Neuronal stem cell (in vitro differentiated cells): ENCODE measurements around the gene SMIM43.

Source experiments
- DNase-seq: peaks from one replicate; pipeline ENCODE4 v3.0.0-alpha.2; 2013; ENCODE audit warnings: low spot score
- H2AFZ ChIP-seq: one replicate; pipeline ENCODE4 v1.6.1; 2013; ENCODE audit warnings: mild to moderate bottlenecking, low read length, inconsistent platforms
- H2AK5ac ChIP-seq: 2 replicates; pipeline ENCODE4 v1.6.1; 2013; ENCODE audit warnings: low read depth, mild to moderate bottlenecking, inconsistent platforms, low read length, moderate library complexity, mixed read lengths
- H2BK120ac ChIP-seq: 2 replicates; pipeline ENCODE4 v1.6.1; 2013; ENCODE audit warnings: low read depth, mild to moderate bottlenecking, inconsistent platforms, low read length, moderate library complexity, mixed read lengths
- H2BK12ac ChIP-seq: one replicate; pipeline ENCODE4 v1.6.1; 2013; ENCODE audit warnings: low read length, inconsistent platforms
- H2BK15ac ChIP-seq: 2 replicates; pipeline ENCODE4 v1.6.1; 2013; ENCODE audit warnings: mild to moderate bottlenecking, low read length, inconsistent platforms, mixed read lengths
- H2BK5ac ChIP-seq: one replicate; pipeline ENCODE4 v1.6.1; 2013; ENCODE audit warnings: inconsistent platforms, mild to moderate bottlenecking, low read length, moderate library complexity
- H3K14ac ChIP-seq: one replicate; pipeline ENCODE4 v1.6.1; 2013; ENCODE audit warnings: low read length, inconsistent platforms
- H3K18ac ChIP-seq: 2 replicates; pipeline ENCODE4 v1.6.1; 2013; ENCODE audit warnings: low read length, inconsistent platforms
- H3K23ac ChIP-seq: 2 replicates; pipeline ENCODE4 v1.6.1; 2013; ENCODE audit warnings: low read depth, mild to moderate bottlenecking, mixed read lengths, low read length, inconsistent platforms; ENCODE audit not compliant: poor library complexity
- H3K27ac ChIP-seq: replicated peaks from 3 replicates; pipeline ENCODE4 v1.5.1; 2013; ENCODE audit warnings: low read length, inconsistent platforms
- H3K27me3 ChIP-seq, 3 experiments: 2 replicates each; pipeline ENCODE4 v1.6.1; 2013; ENCODE audit warnings: low read length in 3 of 3, mild to moderate bottlenecking in 2 of 3, inconsistent platforms in 1 of 3, low read depth in 1 of 3, mixed read lengths in 1 of 3, moderate library complexity in 1 of 3; ENCODE audit not compliant: control insufficient read depth in 3 of 3, insufficient read depth in 3 of 3
- H3K36me3 ChIP-seq, 2 donors: replicated peaks in 1 of 2; 2 replicates each; pipeline ENCODE4 v1.6.1; 2013; ENCODE audit warnings: low read length in 2 of 2; ENCODE audit not compliant: control insufficient read depth in 2 of 2, insufficient read depth in 2 of 2
- H3K4ac ChIP-seq: 2 replicates; pipeline ENCODE4 v1.6.1; 2013; ENCODE audit warnings: inconsistent platforms, mild to moderate bottlenecking, low read length, moderate library complexity
- H3K4me1 ChIP-seq, 2 donors: 1 replicate in 1 of 2; 2 replicates in 1 of 2; pipeline ENCODE4 v1.6.1; 2013; ENCODE audit warnings: low read length in 2 of 2, low read depth in 1 of 2; ENCODE audit not compliant: control insufficient read depth in 2 of 2, insufficient read depth in 1 of 2
- H3K4me2 ChIP-seq: one replicate; pipeline ENCODE4 v1.6.1; 2013; ENCODE audit warnings: mild to moderate bottlenecking, low read length, inconsistent platforms; ENCODE audit not compliant: insufficient read depth, poor library complexity, severe bottlenecking
- H3K4me3 ChIP-seq, 2 donors: 2 replicates each; pipeline ENCODE4 v1.5.1; 2013; ENCODE audit warnings: low read length in 2 of 2, mild to moderate bottlenecking in 2 of 2, inconsistent platforms in 1 of 2, moderate library complexity in 1 of 2
- H3K79me1 ChIP-seq: one replicate; pipeline ENCODE4 v1.6.1; 2013; ENCODE audit warnings: low read depth, mild to moderate bottlenecking, inconsistent platforms, low read length, moderate library complexity
- H3K9ac ChIP-seq: one replicate; pipeline ENCODE4 v1.6.1; 2013; ENCODE audit warnings: mild to moderate bottlenecking, low read depth, low read length, inconsistent platforms; ENCODE audit not compliant: poor library complexity
- H3K9me3 ChIP-seq, 2 donors: replicated peaks in 1 of 2; 2 replicates each; pipeline versions ENCODE3 to v1.6.1; 2013; ENCODE audit warnings: low read length in 2 of 2, mild to moderate bottlenecking in 2 of 2, inconsistent platforms in 1 of 2, low read depth in 1 of 2, mixed read lengths in 1 of 2, moderate library complexity in 1 of 2; ENCODE audit not compliant: control insufficient read depth in 2 of 2, insufficient read depth in 1 of 2
- H4K8ac ChIP-seq: one replicate; pipeline ENCODE4 v1.6.1; 2013; ENCODE audit warnings: low read depth, mild to moderate bottlenecking, inconsistent platforms, low read length, moderate library complexity
- H4K91ac ChIP-seq: one replicate; pipeline ENCODE4 v1.6.1; 2013; ENCODE audit warnings: low read length, low read depth, mild to moderate bottlenecking, inconsistent platforms; ENCODE audit not compliant: poor library complexity
- WGBS, 2 donors: extraction: QIAGEN DNeasy Blood & Tissue Kit; methylation state at CpG; one replicate each; pipeline ENCODE4 v1.1.7; 2013; ENCODE audit warnings: missing lambda C conversion rate in 2 of 2, mixed read lengths in 1 of 2; ENCODE audit not compliant: insufficient read length in 2 of 2, insufficient replicate concordance in 1 of 2; ENCODE audit errors: extremely low coverage in 2 of 2; 5-methylcytosine and 5-hydroxymethylcytosine counted together

SMIM43 gene

GRCh38 chr4:121711263-121712000, 53.5 kb downstream of the SMIM43 start:
- no peak overlapping the region for H4K91ac ChIP-seq
- no peak overlapping the region for H3K9ac ChIP-seq
- no peak overlapping the region for H3K23ac ChIP-seq
- no peak overlapping the region for H2BK5ac ChIP-seq
- peak overlapping the region; percentile 91 for H3K27ac ChIP-seq
- peak; percentile 86 for DNase-seq
- peak overlapping the region in 1 of 2 donors; percentile 42 for H3K4me3 ChIP-seq
- no peak overlapping the region for H3K14ac ChIP-seq
- no CpG with 5 or more reads among the region's 18 CpGs for WGBS, 2 donors
- H3K9me3 ChIP-seq: no peaks in the 10 kb centered on the region
- peak overlapping the region; percentile 51 for H3K4me2 ChIP-seq
- H4K8ac ChIP-seq: no peak overlapping the region
- H2AFZ ChIP-seq: peak overlapping the region; percentile 89
- no peak overlapping the region for H2BK120ac ChIP-seq
- no peak overlapping the region for H2AK5ac ChIP-seq
- peaks cover 8 to 9% of the 10 kb centered on the region in 2 donors for H3K4me1 ChIP-seq
- H3K36me3 ChIP-seq: no peaks in the 10 kb centered on the region
- no peak overlapping the region for H3K4ac ChIP-seq
- H3K79me1 ChIP-seq: no peaks in the 10 kb centered on the region
- H2BK12ac ChIP-seq: no peak overlapping the region
- H2BK15ac ChIP-seq: no peak overlapping the region
- no peaks in the 10 kb centered on the region for H3K27me3 ChIP-seq
- no peak overlapping the region for H3K18ac ChIP-seq

DNA sequence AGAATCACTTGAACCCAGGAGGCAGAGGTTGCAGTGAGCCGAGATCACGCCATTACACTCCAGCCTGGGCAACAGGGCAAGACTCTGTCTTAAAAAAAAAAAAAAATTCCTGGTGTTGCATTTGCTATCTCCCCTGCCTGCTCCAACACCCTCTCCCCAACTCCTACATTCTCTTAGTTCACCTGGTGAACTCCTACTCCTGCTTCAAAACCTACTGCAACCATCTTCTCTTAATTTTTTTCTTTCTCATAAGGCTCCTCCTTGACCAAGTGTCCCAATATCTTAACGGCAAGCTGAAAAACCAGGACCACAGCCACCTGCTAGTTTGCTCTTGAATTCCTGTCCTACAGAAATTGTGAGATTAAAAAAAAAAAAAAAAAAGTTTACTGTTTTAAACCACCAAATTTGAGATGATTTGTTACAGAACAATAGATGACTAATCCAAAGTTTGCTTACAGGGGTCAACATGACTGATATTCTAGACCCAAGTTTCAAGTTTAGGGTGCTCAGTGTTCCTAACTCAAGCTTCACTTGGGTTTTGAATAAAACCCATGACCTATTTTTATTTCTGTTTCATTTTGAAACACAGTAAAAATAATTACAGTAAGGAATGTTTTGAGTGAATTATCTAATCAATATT, 55.1 kb downstream of the SMIM43 start:
- WGBS, 2 donors: no CpG with 5 or more reads among the region's 3 CpGs
- Histone ChIP-seq H3K4me3 (no peak overlapping the region), H3K23ac (no peak overlapping the region), H2BK5ac (no peak overlapping the region), H3K4me1 (peaks cover 8 to 9% of the 10 kb centered on the region in 2 donors), H3K4me2 (no peak overlapping the region), H4K91ac (no peak overlapping the region), H2AFZ (no peak overlapping the region), H3K27ac (no peak overlapping the region), H3K9me3 (no peaks in the 10 kb centered on the region), H3K36me3 (no peaks in the 10 kb centered on the region), H3K79me1 (no peaks in the 10 kb centered on the region), H2BK12ac (no peak overlapping the region), H2BK120ac (no peak overlapping the region), H2BK15ac (no peak overlapping the region), H3K27me3 (no peaks in the 10 kb centered on the region), H3K9ac (no peak overlapping the region), H3K4ac (no peak overlapping the region), H3K14ac (no peak overlapping the region), H3K18ac (no peak overlapping the region), H4K8ac (no peak overlapping the region), H2AK5ac (no peak overlapping the region)
- no peak for DNase-seq
